Activated naive CD4-positive, alpha-beta T cell treated with anti-CD3 and anti-CD28 coated beads for 36 hours (primary cell): ENCODE results near the gene BAZ1B. TPM values are rescaled to one million over a fixed set of nuclear protein-coding genes. Genes with fewer than 3 reads are reported as not detected.
A peak's percentile ranks its signal among the peaks of the same experiment; 100 is the strongest.
"Not testable (repeated sequence)": the region's sequence is repeated elsewhere in the genome, so short reads cannot be mapped to it uniquely, and the experiment has no call there.

ENCODE experiments used
- CTCF ChIA-PET: fragments of 350-600 bp; sonication (Branson Sonifier 250); formaldehyde crosslinking; loops from one replicate; lab custom pipeline; 2021; ENCODE audit warnings: antibody characterized with exemption; lab: Charles Lee
- DNase-seq: peaks from one replicate; pipeline ENCODE4 v3.0.0-alpha.2; 2020
- H3K27ac Mint-ChIP-seq: one replicate; pipeline ENCODE4 v1.8.0; 2021; ENCODE audit warnings: mild to moderate bottlenecking, mixed read lengths
- H3K27me3 Mint-ChIP-seq: one replicate; pipeline ENCODE4 v1.8.0; 2021; ENCODE audit warnings: low read depth, mixed read lengths
- H3K36me3 Mint-ChIP-seq: one replicate; pipeline ENCODE4 v1.8.0; 2021; ENCODE audit warnings: low read depth, mixed read lengths
- H3K4me1 Mint-ChIP-seq: one replicate; pipeline ENCODE4 v1.8.0; 2021; ENCODE audit warnings: low read depth, mixed read lengths
- H3K4me3 Mint-ChIP-seq: one replicate; pipeline ENCODE4 v1.8.0; 2021; ENCODE audit warnings: mild to moderate bottlenecking, moderate library complexity, mixed read lengths
- H3K9me3 Mint-ChIP-seq: one replicate; pipeline ENCODE4 v1.8.0; 2021; ENCODE audit warnings: mixed read lengths
- intact Hi-C: fragments of 100-400 bp; cut with micrococcal nuclease; formaldehyde crosslinking; loops from one replicate; pipeline ENCODE4 v1.15.1; 2023
- total RNA-seq, 2 experiments: library from RNA; stranded (reverse); gene quantifications; one replicate each; pipeline ENCODE4 v1.2.3, GENCODE V29; 2021

The BAZ1B gene
- total RNA-seq, 2 experiments from 2014 or later, result 67.6 to 69.9 TPM

DNA sequence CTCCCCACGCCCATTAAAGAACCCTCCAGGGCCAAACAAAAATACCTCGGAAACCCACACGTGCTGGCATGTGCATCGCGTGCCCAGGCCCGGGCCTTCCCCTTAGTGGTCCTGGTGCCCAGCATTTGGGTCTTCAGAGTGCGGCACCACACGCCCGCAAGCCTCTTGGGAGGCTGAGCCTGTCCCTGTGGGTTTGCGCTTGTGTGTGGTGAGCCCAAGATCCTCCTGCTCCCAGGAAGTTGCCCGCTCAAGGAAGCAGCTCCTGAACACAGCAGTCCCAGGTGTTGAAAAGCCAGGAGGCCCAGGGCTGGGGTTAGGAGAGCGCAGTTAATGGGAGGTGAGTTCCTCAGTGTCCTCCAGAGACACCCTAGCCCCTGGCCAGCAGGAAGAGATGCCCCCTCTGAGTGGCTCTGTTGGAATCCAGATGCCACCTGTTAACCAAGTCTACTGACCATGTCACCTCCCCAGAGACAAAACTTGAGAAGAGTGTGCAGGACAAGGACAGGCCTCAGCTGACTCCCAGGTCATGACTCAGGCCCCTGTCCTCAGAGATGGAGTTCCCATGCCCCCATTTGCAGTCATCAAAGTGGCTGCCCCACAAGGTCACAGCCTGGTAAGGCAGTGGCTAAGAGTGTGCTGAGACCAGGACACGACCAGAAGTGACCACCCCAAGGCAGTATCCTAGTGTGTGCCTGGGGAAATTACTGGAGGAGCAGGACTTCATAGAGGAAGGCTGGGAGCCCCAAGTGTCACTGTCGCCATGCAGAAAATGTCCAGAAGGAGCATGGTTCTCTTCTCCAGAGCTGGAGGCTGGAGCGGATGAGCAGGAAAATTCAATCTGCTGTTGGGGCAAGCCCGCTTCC is 83.3 kb downstream of the BAZ1B start:
- intact Hi-C loops, result loop anchor here (10.0 kb wide), 1 partner anchor 246 kb away; the partner anchor contains the start of genes BUD23 and DNAJC30
- H3K27ac Mint-ChIP-seq, result no peak overlapping the region
- peaks cover 3% of the 10 kb centered on the region for H3K4me1 Mint-ChIP-seq
- peaks cover 20% of the 10 kb centered on the region for H3K36me3 Mint-ChIP-seq
- H3K4me3 Mint-ChIP-seq, result no peak overlapping the region
- H3K27me3 Mint-ChIP-seq, result peaks cover 5% of the 10 kb centered on the region
- CTCF ChIA-PET, result interaction anchor here (1.5 kb wide), 1 partner anchor 13 kb away, joined by 4 read pairs; no protein-coding TSS in a partner anchor
- DNase-seq, result no peak
- H3K9me3 Mint-ChIP-seq, result peaks cover 2% of the 10 kb centered on the region

DNA sequence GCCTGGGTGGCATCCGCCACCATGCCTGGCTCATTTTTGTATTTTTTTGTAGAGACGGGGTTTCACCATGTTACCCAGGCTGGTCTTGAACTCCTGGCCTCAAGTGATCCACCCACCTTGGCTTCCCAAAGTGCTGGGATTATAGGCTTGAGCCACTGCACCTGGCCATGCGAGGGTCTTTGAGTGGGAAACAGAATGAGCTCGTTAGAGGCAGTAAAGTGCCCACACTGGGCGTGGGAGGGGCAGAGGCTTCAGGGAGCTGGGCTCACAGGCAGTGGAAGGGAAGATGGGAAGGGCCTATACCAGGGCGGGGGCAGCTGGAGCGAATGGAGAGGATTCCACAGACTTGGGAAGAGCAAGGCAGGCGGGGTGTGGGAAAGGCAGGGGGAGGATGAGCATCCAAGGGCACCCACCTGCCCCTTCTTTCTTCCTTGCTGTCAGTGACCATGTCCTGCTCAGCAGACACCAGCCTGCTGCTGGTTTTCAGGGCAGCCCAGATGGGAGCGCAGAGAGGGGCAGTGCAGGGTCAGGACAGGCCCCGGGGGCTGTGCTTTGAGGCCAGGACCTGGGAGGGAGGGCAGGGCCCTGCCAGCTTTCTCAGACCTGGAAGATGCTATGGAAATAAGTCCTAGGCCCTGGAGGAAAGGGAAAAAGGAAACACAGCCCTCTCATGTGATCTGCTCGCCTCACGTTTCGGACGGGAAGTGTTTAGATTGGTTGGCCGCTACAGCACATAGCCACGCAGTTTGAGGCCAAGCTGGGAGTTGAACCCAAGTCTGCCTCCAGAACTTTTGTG is 84.3 kb downstream of the BAZ1B start:
- CTCF ChIA-PET, result no interaction called here
- no peak for DNase-seq
- peaks cover 3% of the 10 kb centered on the region for H3K4me1 Mint-ChIP-seq
- peaks cover 5% of the 10 kb centered on the region for H3K27me3 Mint-ChIP-seq
- H3K4me3 Mint-ChIP-seq, result no peak overlapping the region
- intact Hi-C loops, result loop anchor here (10.0 kb wide), 1 partner anchor 247 kb away; the partner anchor contains the start of genes BUD23 and DNAJC30
- no peak overlapping the region for H3K27ac Mint-ChIP-seq
- peaks cover 16% of the 10 kb centered on the region for H3K36me3 Mint-ChIP-seq
- H3K9me3 Mint-ChIP-seq, result peaks cover 2% of the 10 kb centered on the region

DNA sequence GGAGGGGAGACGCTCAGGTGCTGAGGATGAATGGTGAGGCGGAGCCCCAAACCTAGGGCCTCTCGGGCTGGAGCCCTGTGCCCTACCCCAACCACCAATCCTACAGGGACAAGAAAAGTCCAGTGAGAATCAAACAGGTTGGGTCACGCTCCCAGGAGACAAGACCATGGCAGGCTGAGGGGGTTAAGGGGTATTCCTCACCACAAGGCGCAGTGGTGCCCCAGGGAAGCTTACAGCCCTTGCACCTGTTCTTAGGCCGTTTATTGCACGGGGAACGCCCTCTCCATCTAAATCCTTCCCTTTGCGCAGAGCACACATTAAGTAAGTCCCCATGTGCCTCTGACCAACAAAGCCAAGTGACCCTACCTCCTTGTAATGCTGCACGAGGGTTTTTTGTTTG is 85.0 kb downstream of the BAZ1B start:
- peaks cover 3% of the 10 kb centered on the region for H3K4me1 Mint-ChIP-seq
- CTCF ChIA-PET, result interaction anchor here (1.4 kb wide), 1 partner anchor 14 kb away, joined by 7 read pairs; no protein-coding TSS in a partner anchor
- intact Hi-C loops, result loop anchor here (10.0 kb wide), 1 partner anchor 248 kb away; the partner anchor contains the start of genes BUD23 and DNAJC30
- H3K27me3 Mint-ChIP-seq, result peaks cover 5% of the 10 kb centered on the region
- no peak overlapping the region for H3K27ac Mint-ChIP-seq
- H3K36me3 Mint-ChIP-seq, result peaks cover 8% of the 10 kb centered on the region
- peaks cover 2% of the 10 kb centered on the region for H3K9me3 Mint-ChIP-seq
- H3K4me3 Mint-ChIP-seq, result no peak overlapping the region
- no peak for DNase-seq

DNA sequence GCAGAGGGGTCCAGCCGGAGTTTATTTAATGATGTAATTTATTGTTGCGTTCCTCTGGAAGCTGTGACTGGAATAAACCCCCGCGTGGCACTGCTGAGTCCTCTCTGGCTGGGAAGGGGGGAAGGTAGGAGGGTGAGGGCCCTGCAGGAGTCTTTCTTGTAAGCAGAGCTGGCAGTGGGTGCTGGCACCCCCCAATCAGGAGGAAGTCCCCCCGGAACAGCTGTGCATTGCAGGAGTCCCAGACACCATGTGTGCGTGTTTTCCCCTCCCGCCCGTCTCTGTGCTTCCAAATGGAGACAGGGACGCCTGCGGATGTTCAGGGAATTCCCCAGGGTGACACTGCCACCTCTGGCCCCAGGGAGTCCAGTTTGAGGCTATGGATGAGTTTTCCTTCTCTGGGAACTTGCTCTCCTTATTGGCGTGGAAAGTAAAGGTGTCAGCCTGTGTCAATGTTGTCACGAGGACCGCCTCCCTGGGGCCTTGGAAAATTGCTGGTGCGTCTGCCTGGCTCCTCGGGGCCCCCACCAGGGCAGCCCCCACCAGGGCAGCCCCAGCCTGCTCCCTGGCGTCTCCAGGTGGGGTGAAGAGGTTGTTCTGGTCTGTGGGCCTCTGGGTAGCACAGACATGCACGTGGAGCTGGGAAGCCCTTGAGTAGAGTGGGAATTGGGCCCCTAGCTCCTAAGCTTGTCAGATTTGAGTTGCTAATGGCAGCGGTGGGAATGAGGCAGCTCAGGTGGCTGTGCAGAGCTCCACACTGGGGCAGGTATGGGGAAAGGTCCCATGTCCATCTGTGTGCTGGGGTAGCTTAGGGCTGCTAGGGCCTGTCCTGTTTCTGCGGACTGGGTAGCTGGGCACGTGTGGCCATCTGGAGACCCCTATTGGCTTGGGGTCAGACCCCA is 85.8 kb downstream of the BAZ1B start:
- H3K36me3 Mint-ChIP-seq, result peaks cover 5% of the 10 kb centered on the region
- no peak for DNase-seq
- no peak overlapping the region for H3K27ac Mint-ChIP-seq
- CTCF ChIA-PET, result interaction anchor here (0.6 to 1.4 kb wide), 3 partner anchors 10 to 414 kb away, joined by 3 to 7 read pairs (median 3); no protein-coding TSS in a partner anchor
- H3K4me3 Mint-ChIP-seq, result no peak overlapping the region
- H3K27me3 Mint-ChIP-seq, result peaks cover 8% of the 10 kb centered on the region
- peaks cover 6% of the 10 kb centered on the region for H3K4me1 Mint-ChIP-seq
- peaks cover 2% of the 10 kb centered on the region for H3K9me3 Mint-ChIP-seq
- intact Hi-C loops, result loop anchor here (10.0 kb wide), 1 partner anchor 249 kb away; the partner anchor contains the start of genes BUD23 and DNAJC30

DNA sequence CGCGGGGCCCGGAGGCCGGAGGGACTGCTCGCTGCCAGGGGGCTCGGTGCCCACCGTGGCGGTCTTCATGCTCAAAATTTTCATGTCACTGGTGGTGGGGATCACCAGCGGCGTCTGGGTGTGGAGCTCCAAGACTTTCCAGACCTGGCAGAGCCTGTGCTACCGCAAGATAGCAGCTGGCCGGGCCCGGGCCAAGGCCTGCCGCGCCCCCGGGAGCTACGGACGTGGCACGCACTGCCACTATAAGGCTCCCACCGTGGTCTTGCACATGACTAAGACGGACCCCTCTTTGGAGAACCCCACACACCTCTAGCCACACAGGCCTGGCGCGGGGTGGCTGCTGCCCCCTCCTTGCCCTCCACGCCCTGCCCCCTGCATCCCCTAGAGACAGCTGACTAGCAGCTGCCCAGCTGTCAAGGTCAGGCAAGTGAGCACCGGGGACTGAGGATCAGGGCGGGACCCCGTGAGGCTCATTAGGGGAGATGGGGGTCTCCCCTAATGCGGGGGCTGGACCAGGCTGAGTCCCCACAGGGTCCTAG is 86.6 kb downstream of the BAZ1B start:
- Mint-ChIP-seq H3K4me1 (peaks cover 7% of the 10 kb centered on the region), H3K9me3 (peaks cover 2% of the 10 kb centered on the region), H3K27me3 (peaks cover 9% of the 10 kb centered on the region), H3K27ac (no peak overlapping the region), H3K4me3 (no peak overlapping the region), H3K36me3 (peaks cover 4% of the 10 kb centered on the region)
- intact Hi-C loops, result loop anchor here (10.0 kb wide), 1 partner anchor 249 kb away; the partner anchor contains the start of genes BUD23 and DNAJC30
- DNase-seq, result no peak
- CTCF ChIA-PET, result interaction anchor here (1.4 kb wide), 1 partner anchor 16 kb away, joined by 7 read pairs; no protein-coding TSS in a partner anchor

DNA sequence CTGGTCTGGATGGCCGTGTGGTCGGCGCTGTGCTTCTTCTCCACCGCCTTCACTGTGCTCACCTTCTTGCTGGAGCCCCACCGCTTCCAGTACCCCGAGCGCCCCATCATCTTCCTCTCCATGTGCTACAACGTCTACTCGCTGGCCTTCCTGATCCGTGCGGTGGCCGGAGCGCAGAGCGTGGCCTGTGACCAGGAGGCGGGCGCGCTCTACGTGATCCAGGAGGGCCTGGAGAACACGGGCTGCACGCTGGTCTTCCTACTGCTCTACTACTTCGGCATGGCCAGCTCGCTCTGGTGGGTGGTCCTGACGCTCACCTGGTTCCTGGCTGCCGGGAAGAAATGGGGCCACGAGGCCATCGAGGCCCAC is 87.4 kb downstream of the BAZ1B start:
- Mint-ChIP-seq H3K27ac (no peak overlapping the region), H3K4me1 (peaks cover 7% of the 10 kb centered on the region), H3K36me3 (peaks cover 2% of the 10 kb centered on the region), H3K4me3 (peak overlapping the region; percentile 57), H3K27me3 (peaks cover 9% of the 10 kb centered on the region), H3K9me3 (peaks cover 2% of the 10 kb centered on the region)
- CTCF ChIA-PET, result no interaction called here
- intact Hi-C loops, result loop anchor here (10.0 kb wide), 1 partner anchor 250 kb away; the partner anchor contains the start of genes BUD23 and DNAJC30
- DNase-seq, result no peak

DNA sequence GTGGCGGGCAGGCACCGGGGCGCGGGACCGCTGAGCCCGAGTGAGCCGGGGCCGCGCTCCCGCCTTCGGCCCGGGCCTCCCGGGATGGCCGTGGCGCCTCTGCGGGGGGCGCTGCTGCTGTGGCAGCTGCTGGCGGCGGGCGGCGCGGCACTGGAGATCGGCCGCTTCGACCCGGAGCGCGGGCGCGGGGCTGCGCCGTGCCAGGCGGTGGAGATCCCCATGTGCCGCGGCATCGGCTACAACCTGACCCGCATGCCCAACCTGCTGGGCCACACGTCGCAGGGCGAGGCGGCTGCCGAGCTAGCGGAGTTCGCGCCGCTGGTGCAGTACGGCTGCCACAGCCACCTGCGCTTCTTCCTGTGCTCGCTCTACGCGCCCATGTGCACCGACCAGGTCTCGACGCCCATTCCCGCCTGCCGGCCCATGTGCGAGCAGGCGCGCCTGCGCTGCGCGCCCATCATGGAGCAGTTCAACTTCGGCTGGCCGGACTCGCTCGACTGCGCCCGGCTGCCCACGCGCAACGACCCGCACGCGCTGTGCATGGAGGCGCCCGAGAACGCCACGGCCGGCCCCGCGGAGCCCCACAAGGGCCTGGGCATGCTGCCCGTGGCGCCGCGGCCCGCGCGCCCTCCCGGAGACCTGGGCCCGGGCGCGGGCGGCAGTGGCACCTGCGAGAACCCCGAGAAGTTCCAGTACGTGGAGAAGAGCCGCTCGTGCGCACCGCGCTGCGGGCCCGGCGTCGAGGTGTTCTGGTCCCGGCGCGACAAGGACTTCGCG is 88.0 kb downstream of the BAZ1B start:
- H3K4me3 Mint-ChIP-seq, result peak overlapping the region; percentile 57

DNA sequence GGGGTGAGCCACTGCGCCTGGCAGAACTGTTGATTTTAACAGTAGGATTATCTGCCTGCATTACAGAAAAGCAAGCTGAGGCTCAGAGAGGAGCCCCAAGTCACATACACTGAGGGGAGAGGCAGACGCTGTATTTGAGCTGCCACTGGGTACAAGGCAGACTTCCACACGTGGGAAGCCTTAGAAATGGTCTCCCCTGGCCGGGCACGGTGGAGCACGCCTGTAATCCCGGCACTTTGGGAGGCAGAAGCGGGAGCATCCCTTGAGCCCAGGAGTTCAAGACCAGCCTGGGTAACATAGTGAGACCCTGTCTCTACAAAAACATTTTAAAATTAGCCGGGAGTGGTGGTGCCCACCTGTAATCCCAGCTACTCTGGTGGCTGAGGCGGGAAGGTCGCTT is 89.4 kb downstream of the BAZ1B start:
- peaks cover 2% of the 10 kb centered on the region for H3K9me3 Mint-ChIP-seq
- DNase-seq, result no peak
- no peak overlapping the region for H3K27ac Mint-ChIP-seq
- no peaks in the 10 kb centered on the region for H3K36me3 Mint-ChIP-seq
- peak overlapping the region; percentile 37 for H3K4me3 Mint-ChIP-seq
- CTCF ChIA-PET, result no interaction called here
- intact Hi-C loops, result loop anchor here (10.0 kb wide), 1 partner anchor 252 kb away; the partner anchor contains the start of genes BUD23 and DNAJC30
- peaks cover 7% of the 10 kb centered on the region for H3K4me1 Mint-ChIP-seq
- H3K27me3 Mint-ChIP-seq, result peaks cover 9% of the 10 kb centered on the region

More for the DNA sequence above, 88.0 kb downstream of the BAZ1B start:
- CTCF ChIA-PET, result no interaction called here
- H3K27ac Mint-ChIP-seq, result no peak overlapping the region
- DNase-seq, result no peak
- no peaks in the 10 kb centered on the region for H3K36me3 Mint-ChIP-seq
- peaks cover 2% of the 10 kb centered on the region for H3K9me3 Mint-ChIP-seq
- peaks cover 9% of the 10 kb centered on the region for H3K27me3 Mint-ChIP-seq
- H3K4me1 Mint-ChIP-seq, result peaks cover 7% of the 10 kb centered on the region
- intact Hi-C loops, result loop anchor here (10.0 kb wide), 1 partner anchor 251 kb away; the partner anchor contains the start of genes BUD23 and DNAJC30

DNA sequence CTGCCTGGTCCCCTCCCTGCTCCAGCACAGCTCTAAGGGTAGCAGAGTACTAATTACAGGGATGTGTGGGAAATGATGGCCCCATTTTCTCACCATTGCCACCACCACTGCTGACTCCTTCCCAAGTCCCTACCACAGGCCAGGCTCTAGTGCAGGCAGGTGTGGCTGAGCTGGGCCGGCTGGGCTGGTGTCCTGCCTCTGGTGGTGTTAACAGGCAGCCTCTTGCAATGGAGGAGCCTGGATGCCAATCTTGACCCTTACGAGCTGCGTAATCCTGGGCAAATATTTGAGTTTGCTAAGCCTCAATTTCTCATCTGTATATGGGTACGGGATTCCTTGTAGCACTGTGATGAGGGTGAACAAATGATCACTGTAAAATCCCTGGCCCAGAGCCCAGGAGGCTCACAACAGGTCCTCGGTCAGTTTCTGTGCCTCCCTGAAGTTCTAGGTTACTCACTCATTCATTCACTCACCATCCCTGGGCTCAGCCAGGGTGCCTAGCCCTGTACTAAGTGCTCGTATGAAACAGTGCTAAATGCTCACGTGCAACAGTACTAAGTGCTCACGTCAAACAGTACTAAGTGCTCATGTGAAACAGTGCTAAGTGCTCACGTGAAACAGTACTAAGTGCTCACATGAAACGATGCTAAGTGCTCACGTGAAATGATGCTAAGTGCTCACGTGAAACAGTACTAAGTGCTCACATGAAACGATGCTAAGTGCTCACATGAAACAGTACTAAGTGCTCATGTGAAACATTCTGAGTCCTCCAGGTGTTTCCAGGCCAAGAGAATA is 90.9 kb downstream of the BAZ1B start:
- intact Hi-C loops, result loop anchor here (10.0 kb wide), 1 partner anchor 254 kb away; the partner anchor contains the start of genes BUD23 and DNAJC30
- CTCF ChIA-PET, result no interaction called here
- Mint-ChIP-seq H3K4me1 (peaks cover 7% of the 10 kb centered on the region), H3K4me3 (no peak overlapping the region), H3K27me3 (peaks cover 9% of the 10 kb centered on the region), H3K27ac (no peak overlapping the region), H3K36me3 (no peaks in the 10 kb centered on the region), H3K9me3 (peaks cover 2% of the 10 kb centered on the region)
- no peak for DNase-seq

DNA sequence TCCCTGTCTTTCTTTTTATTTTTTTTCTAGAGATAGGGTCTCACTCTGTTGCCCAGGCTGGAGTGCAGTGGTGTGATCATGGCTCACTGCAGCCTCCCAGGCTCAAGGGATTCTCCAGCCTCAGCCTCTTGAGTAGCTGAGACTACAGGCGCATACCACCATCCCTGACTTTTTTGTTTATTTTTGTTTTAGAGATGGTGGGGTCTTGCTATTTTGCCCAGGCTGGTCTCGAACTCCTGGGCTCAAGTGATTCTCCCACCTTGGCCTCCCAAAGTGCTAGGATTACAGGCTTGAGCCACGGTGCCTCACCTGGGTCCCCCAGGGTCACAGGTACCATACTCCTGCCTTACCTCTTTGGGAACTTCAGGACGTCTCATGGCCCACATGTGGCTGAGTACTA is 91.6 kb downstream of the BAZ1B start:
- H3K27me3 Mint-ChIP-seq, H3K27ac Mint-ChIP-seq, H3K4me3 Mint-ChIP-seq, H3K4me1 Mint-ChIP-seq, DNase-seq, H3K36me3 Mint-ChIP-seq, CTCF ChIA-PET, H3K9me3 Mint-ChIP-seq: not testable (repeated sequence)
- intact Hi-C loops, result loop anchor here (10.0 kb wide), 1 partner anchor 254 kb away; the partner anchor contains the start of genes BUD23 and DNAJC30
